Activated T-helper 1 cell treated with anti-CD3 and anti-CD28 coated beads, Interleukin-12 subunit alpha, Interleukin-12 subunit beta, Interleukin-2, Interleukin-4 antibody, amounts not matched to agents 30 ng/mL and 10 ng/mL and 1 ng/mL, durations not matched to agents 14 hours and 24 hours and 36 hours (primary cell): ENCODE measurements around the gene BLACAT1. TPM values are rescaled to one million over a fixed set of nuclear protein-coding genes. Genes with fewer than 3 reads are reported as not detected.
"Not testable (repeated sequence)": the region's sequence is repeated elsewhere in the genome, so short reads cannot be mapped to it uniquely, and the experiment has no call there.

Experiments
- DNase-seq: peaks from one replicate; pipeline ENCODE4 v3.0.0; 2021; ENCODE audit warnings: low spot score
- H3K27ac Mint-ChIP-seq: one replicate; pipeline ENCODE4 v1.8.0; 2021; ENCODE audit warnings: mild to moderate bottlenecking, mixed read lengths
- H3K27me3 Mint-ChIP-seq: one replicate; pipeline ENCODE4 v1.8.0; 2022; ENCODE audit warnings: mild to moderate bottlenecking, moderate library complexity, mixed read lengths; ENCODE audit not compliant: insufficient read depth
- H3K36me3 Mint-ChIP-seq: one replicate; pipeline ENCODE4 v1.8.0; 2021; ENCODE audit warnings: low read depth, mixed read lengths
- H3K4me1 Mint-ChIP-seq: one replicate; pipeline ENCODE4 v1.8.0; 2021; ENCODE audit warnings: low read depth, mixed read lengths
- H3K4me3 Mint-ChIP-seq: one replicate; pipeline ENCODE4 v1.8.0; 2021; ENCODE audit warnings: mild to moderate bottlenecking, moderate library complexity, mixed read lengths
- H3K9me3 Mint-ChIP-seq: one replicate; pipeline ENCODE4 v1.8.0; 2021; ENCODE audit warnings: mixed read lengths
- intact Hi-C: fragments of 100-400 bp; cut with micrococcal nuclease; formaldehyde crosslinking; loops from one replicate; pipeline ENCODE4 v1.15.1; 2024
- total RNA-seq: library from RNA; stranded (reverse); gene quantifications from 2 replicates; pipeline ENCODE4 v1.2.3, GENCODE V29; 2022

BLACAT1 gene
- total RNA-seq, 1 donor from 2014 or later, result 0.16 TPM

GRCh38 chr1:205424901-205425600, 30.8 kb downstream of the BLACAT1 start:
- Mint-ChIP-seq H3K27ac (no peak overlapping the region), H3K4me1 (peaks cover 5% of the 10 kb centered on the region), H3K9me3 (no peaks in the 10 kb centered on the region), H3K4me3 (no peak overlapping the region), H3K36me3 (no peaks in the 10 kb centered on the region), H3K27me3 (peaks cover 58% of the 10 kb centered on the region)
- no peak for DNase-seq
- intact Hi-C loops, result no loop called here

GRCh38 chr1:205423814-205424399, 31.9 kb downstream of the BLACAT1 start:
- Mint-ChIP-seq H3K4me1 (no peaks in the 10 kb centered on the region), H3K36me3 (no peaks in the 10 kb centered on the region), H3K27me3 (peaks cover 54% of the 10 kb centered on the region), H3K4me3 (no peak overlapping the region), H3K9me3 (no peaks in the 10 kb centered on the region), H3K27ac (no peak overlapping the region)
- intact Hi-C loops, result loop anchor here (1.0 kb wide), 1 partner anchor 61 kb away; no protein-coding TSS in a partner anchor
- DNase-seq, result no peak

GRCh38 chr1:205422993-205423642, 32.7 kb downstream of the BLACAT1 start:
- Mint-ChIP-seq H3K36me3 (no peaks in the 10 kb centered on the region), H3K27me3 (peaks cover 49% of the 10 kb centered on the region), H3K9me3 (no peaks in the 10 kb centered on the region), H3K4me3 (no peak overlapping the region), H3K27ac (no peak overlapping the region), H3K4me1 (no peaks in the 10 kb centered on the region)
- intact Hi-C loops, result loop anchor here (1.0 kb wide), 1 partner anchor 62 kb away; no protein-coding TSS in a partner anchor
- no peak for DNase-seq

- H3K27me3 Mint-ChIP-seq, result peaks cover 51% of the 10 kb centered on the region
- H3K4me1 Mint-ChIP-seq, result no peaks in the 10 kb centered on the region
- DNase-seq, result no peak
- no peak within 1 kb of the TSS for H3K27ac Mint-ChIP-seq
- intact Hi-C loops, result no loop called here
- no peaks in the 10 kb centered on the region for H3K36me3 Mint-ChIP-seq
- H3K9me3 Mint-ChIP-seq, result no peaks in the 10 kb centered on the region
- no peak within 1 kb of the TSS for H3K4me3 Mint-ChIP-seq
These were observed 34.0 kb downstream of the BLACAT1 start, which contains the start of gene LEMD1 for GRCh38 chr1:205421798-205422197. Gene LEMD1 (minus strand): TSS chr1:205422056. CDS start chr1:205420536, 1,520 bp downstream.

GRCh38 chr1:205420938-205421337, 34.9 kb downstream of the BLACAT1 start:
- Mint-ChIP-seq H3K4me3 (no peak overlapping the region), H3K27ac (no peak overlapping the region), H3K9me3 (no peaks in the 10 kb centered on the region), H3K27me3 (peaks cover 44% of the 10 kb centered on the region), H3K4me1 (no peaks in the 10 kb centered on the region), H3K36me3 (no peaks in the 10 kb centered on the region)
- intact Hi-C loops, result no loop called here
- no peak for DNase-seq

GRCh38 chr1:205417870-205418635, 37.8 kb downstream of the BLACAT1 start:
- DNase-seq, result no peak
- no peak overlapping the region for H3K27ac Mint-ChIP-seq
- no peaks in the 10 kb centered on the region for H3K36me3 Mint-ChIP-seq
- H3K4me3 Mint-ChIP-seq, result no peak overlapping the region
- peaks cover 38% of the 10 kb centered on the region for H3K27me3 Mint-ChIP-seq
- no peaks in the 10 kb centered on the region for H3K9me3 Mint-ChIP-seq
- H3K4me1 Mint-ChIP-seq, result no peaks in the 10 kb centered on the region
- intact Hi-C loops, result no loop called here

GRCh38 chr1:205416322-205416721, 39.5 kb downstream of the BLACAT1 start:
- H3K36me3 Mint-ChIP-seq, result no peaks in the 10 kb centered on the region
- H3K4me3 Mint-ChIP-seq, result no peak overlapping the region
- no peaks in the 10 kb centered on the region for H3K9me3 Mint-ChIP-seq
- DNase-seq, result no peak
- H3K27me3 Mint-ChIP-seq, result peaks cover 27% of the 10 kb centered on the region
- H3K27ac Mint-ChIP-seq, result no peak overlapping the region
- intact Hi-C loops, result no loop called here
- no peaks in the 10 kb centered on the region for H3K4me1 Mint-ChIP-seq

GRCh38 chr1:205410581-205411298, 45.1 kb downstream of the BLACAT1 start:
- no peak overlapping the region for H3K27ac Mint-ChIP-seq
- H3K4me3 Mint-ChIP-seq, result no peak overlapping the region
- no peaks in the 10 kb centered on the region for H3K9me3 Mint-ChIP-seq
- H3K27me3 Mint-ChIP-seq, result peaks cover 26% of the 10 kb centered on the region
- no peaks in the 10 kb centered on the region for H3K36me3 Mint-ChIP-seq
- H3K4me1 Mint-ChIP-seq, result peaks cover 10% of the 10 kb centered on the region
- DNase-seq, result no peak
- intact Hi-C loops, result no loop called here

GRCh38 chr1:205407970-205408369, 47.9 kb downstream of the BLACAT1 start:
- Mint-ChIP-seq H3K36me3 (no peaks in the 10 kb centered on the region), H3K9me3 (peaks cover 6% of the 10 kb centered on the region), H3K27me3 (peaks cover 29% of the 10 kb centered on the region), H3K4me3 (no peak overlapping the region), H3K4me1 (peaks cover 10% of the 10 kb centered on the region), H3K27ac (no peak overlapping the region)
- no peak for DNase-seq
- intact Hi-C loops, result no loop called here

GRCh38 chr1:205406252-205406651, 49.6 kb downstream of the BLACAT1 start:
- Mint-ChIP-seq H3K4me1 (peaks cover 10% of the 10 kb centered on the region), H3K27me3 (peaks cover 28% of the 10 kb centered on the region)
- H3K27ac Mint-ChIP-seq, DNase-seq, H3K36me3 Mint-ChIP-seq, H3K4me3 Mint-ChIP-seq, intact Hi-C loops, H3K9me3 Mint-ChIP-seq: not testable (repeated sequence)
